ENCODE measurements around the gene KRTAP10-7. TPM values are rescaled to one million over a fixed set of nuclear protein-coding genes. Genes with fewer than 3 reads are reported as not detected.
"Not testable (repeated sequence)": the region's sequence is repeated elsewhere in the genome, so short reads cannot be mapped to it uniquely, and the experiment has no call there.

KRTAP10-7 gene
- total RNA-seq, 1 experiment from 2014 or later, result not detected

- DNase-seq (ENCODE audit: low spot score), result no peak
These were observed 28.3 kb upstream of the KRTAP10-7 start for GRCh38 chr21:44571844-44572782.

- peak; percentile 57 for DNase-seq (ENCODE audit: low spot score)
These were observed 27.3 kb upstream of the KRTAP10-7 start for GRCh38 chr21:44572959-44573583.

- not testable (repeated sequence) for DNase-seq (ENCODE audit: low spot score)
These were observed 26.6 kb upstream of the KRTAP10-7 start, which contains the start of gene KRTAP10-4 for GRCh38 chr21:44573630-44574456. TSS of gene KRTAP10-4 (plus strand) at chr21:44573729. CDS start at chr21:44573759, 30 bp downstream.

GRCh38 chr21:44574457-44575306 is 25.7 kb upstream of the KRTAP10-7 start:
- no peak for DNase-seq (ENCODE audit: low spot score)

- no peak for DNase-seq (ENCODE audit: low spot score)
These were observed 24.9 kb upstream of the KRTAP10-7 start for GRCh38 chr21:44575307-44576024.

- DNase-seq (ENCODE audit: low spot score), result no peak
These were observed 24.4 kb upstream of the KRTAP10-7 start for GRCh38 chr21:44576025-44576420.

- no peak for DNase-seq (ENCODE audit: low spot score)
These were observed 21.9 kb upstream of the KRTAP10-7 start for GRCh38 chr21:44578371-44579055.

- no peak for DNase-seq (ENCODE audit: low spot score)
These were observed 21.2 kb upstream of the KRTAP10-7 start for GRCh38 chr21:44579056-44579832.

- DNase-seq (ENCODE audit: low spot score), result no peak
These were observed 20.6 kb upstream of the KRTAP10-7 start for GRCh38 chr21:44579833-44580144.

GRCh38 chr21:44580231-44580821 is 20.1 kb upstream of the KRTAP10-7 start, which contains the start of gene KRTAP10-5:
TSS of gene KRTAP10-5 (minus strand) at chr21:44580604. CDS start at chr21:44580578, 26 bp downstream.
- DNase-seq (ENCODE audit: low spot score), result not testable (repeated sequence)

- DNase-seq (ENCODE audit: low spot score), result no peak
These were observed 19.2 kb upstream of the KRTAP10-7 start for GRCh38 chr21:44581158-44581557.

- no peak for DNase-seq (ENCODE audit: low spot score)
These were observed 18.3 kb upstream of the KRTAP10-7 start for GRCh38 chr21:44582055-44582454.

- no peak for DNase-seq (ENCODE audit: low spot score)
These were observed 17.2 kb upstream of the KRTAP10-7 start for GRCh38 chr21:44583089-44583799.

GRCh38 chr21:44583800-44584147 is 16.6 kb upstream of the KRTAP10-7 start:
- no peak for DNase-seq (ENCODE audit: low spot score)

- DNase-seq (ENCODE audit: low spot score), result no peak
These were observed 14.5 kb upstream of the KRTAP10-7 start for GRCh38 chr21:44585892-44586291.

- DNase-seq (ENCODE audit: low spot score), result no peak
These were observed 11.3 kb upstream of the KRTAP10-7 start for GRCh38 chr21:44589094-44589493.

GRCh38 chr21:44589586-44590305 is 10.7 kb upstream of the KRTAP10-7 start:
- no peak for DNase-seq (ENCODE audit: low spot score)

Measured in H4 (cell line).